Measurements from ENCODE around the gene RAB40C.

Gene RAB40C, protein sequence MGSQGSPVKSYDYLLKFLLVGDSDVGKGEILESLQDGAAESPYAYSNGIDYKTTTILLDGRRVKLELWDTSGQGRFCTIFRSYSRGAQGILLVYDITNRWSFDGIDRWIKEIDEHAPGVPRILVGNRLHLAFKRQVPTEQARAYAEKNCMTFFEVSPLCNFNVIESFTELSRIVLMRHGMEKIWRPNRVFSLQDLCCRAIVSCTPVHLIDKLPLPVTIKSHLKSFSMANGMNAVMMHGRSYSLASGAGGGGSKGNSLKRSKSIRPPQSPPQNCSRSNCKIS

GRCh38 chr16:589658-590187 is at the start of gene RAB40C:
Gene RAB40C (plus strand): TSS chr16:590066. CDS start chr16:590292, 226 bp downstream.
- peak; percentile 98 to 99 (median 99) for DNase-seq

- DNase-seq = no peak
These were observed 49.1 kb upstream of the RAB40C start for GRCh38 chr16:540645-541340.

DNA sequence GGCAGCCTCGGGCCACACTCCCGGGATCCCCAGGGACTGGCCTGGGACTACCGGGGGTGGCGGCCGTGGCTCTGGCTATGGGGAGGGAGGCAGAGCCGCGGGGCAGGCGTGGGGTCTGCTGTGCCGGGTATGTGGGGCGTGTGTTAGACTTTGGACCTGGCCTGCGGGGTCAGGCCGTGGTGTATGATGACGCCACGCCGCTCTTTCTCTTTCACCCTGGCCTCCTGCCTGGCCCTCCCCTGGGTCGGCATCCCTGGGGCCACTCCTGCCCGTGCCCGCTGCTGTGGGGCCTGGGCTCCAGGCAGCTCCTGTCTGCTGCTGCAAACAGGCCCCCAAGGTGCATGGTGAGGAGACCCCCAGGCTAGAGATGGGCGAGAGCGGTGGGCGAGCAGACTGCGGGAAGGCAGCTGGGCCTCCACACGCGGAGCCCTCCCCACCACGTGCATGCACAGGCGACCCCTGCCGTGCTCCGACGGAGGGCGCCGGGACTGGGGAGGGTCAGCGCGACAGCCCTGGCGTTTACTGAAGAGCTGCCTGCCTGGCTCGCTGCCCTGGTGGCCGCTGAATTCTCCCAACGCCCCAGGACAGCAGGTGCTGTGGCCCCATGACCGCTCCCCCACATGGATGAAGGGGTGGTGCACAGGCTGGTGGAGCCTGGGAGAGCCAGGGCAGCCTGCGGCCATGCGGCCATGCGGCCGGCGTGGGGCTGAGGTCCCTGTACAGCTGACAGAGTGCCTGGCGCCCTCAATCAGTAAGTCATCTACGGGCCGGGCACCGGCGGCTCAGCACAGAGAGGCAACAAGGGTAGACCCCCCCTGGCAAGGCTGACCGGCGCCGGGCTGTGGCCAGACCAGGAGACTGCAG is 46.3 kb upstream of the RAB40C start:
- no peak for DNase-seq

DNA sequence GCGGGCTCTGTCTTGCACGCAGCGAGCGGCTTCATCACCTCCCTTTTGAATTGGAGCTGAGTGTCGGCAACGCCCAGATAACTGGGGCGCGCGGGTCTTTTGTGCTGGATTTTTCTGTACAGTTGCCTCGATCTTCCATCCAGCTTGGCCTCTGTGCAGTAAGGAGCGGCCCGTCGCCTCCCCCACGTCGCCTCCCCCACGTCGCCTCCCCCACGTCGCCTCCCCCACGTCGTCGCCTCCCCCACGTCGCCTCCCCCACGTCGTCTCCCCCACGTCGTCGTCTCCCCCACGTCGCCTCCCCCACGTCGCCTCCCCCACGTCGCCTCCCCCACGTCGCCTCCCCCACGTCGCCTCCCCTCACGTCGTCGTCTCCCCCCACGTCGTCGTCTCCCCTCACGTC is 45.3 kb upstream of the RAB40C start:
- DNase-seq = no peak

DNA sequence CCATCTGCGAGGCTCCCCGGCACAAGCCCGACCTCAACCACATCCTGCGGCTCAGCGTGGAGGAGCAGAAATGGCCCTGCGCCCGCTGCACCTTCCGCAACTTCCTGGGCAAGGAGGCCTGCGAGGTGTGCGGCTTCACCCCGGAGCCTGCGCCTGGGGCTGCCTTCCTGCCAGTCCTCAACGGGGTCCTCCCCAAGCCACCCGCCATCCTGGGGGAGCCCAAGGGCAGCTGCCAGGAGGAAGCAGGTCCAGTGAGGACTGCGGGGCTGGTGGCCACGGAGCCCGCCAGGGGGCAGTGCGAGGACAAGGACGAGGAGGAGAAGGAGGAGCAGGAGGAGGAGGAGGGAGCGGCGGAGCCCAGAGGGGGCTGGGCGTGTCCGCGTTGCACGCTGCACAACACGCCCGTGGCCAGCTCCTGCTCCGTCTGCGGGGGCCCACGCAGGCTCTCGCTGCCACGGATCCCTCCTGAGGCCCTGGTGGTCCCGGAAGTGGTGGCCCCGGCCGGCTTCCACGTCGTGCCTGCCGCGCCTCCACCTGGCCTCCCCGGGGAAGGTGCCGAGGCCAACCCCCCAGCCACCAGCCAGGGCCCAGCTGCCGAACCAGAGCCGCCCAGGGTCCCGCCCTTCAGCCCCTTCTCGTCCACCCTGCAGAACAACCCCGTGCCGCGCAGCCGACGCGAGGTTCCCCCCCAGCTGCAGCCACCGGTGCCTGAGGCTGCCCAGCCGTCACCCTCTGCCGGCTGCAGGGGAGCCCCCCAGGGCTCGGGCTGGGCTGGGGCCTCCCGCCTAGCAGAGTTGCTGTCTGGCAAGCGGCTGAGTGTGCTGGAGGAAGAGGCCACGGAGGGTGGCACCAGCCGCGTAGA is 42.7 kb upstream of the RAB40C start:
- peak; percentile 68 to 74 (median 72) for DNase-seq

- no peak for DNase-seq
These were observed 41.3 kb upstream of the RAB40C start for GRCh38 chr16:548586-548985.

GRCh38 chr16:549544-550263 is 40.2 kb upstream of the RAB40C start:
- DNase-seq = no peak

GRCh38 chr16:551210-551609 is 38.7 kb upstream of the RAB40C start:
- no peak for DNase-seq

DNA sequence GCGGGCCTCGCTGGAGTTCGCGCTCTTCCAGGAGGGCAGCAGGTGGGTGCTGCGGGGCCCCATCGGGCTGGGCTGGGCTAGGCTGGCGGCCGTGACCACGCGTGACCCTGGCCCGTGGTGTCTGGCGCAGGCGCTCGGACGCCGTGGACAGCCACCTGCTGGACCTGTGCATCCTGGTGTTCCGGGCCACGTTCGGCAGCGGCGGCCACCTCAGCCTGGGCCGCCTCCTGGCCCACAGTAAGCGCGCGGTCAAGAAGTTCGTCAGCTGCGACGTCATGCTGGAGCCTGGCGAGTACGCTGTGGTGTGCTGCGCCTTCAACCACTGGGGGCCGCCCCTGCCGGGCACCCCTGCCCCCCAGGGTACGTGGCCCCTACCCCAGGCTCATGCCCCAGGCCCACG is 37.7 kb upstream of the RAB40C start:
- no peak for DNase-seq

- no peak for DNase-seq
These were observed 36.1 kb upstream of the RAB40C start for GRCh38 chr16:553601-554296.

DNA sequence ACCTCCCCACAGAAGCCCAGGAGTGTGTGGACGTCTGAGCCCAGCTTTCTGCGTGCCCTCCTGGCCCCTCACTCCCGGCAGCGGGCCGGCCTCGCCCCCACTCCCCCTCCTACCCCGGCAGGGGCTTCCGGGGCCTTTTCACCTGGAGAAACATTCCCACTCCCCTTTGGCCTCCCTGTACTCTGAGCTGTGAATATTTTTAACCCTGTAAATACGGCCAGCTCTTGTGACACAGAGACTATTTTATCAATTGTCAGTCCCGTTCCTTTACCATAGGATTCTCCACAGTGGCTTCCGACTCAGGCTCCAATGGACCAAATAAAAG is 35.6 kb upstream of the RAB40C start:
- DNase-seq = no peak

DNA sequence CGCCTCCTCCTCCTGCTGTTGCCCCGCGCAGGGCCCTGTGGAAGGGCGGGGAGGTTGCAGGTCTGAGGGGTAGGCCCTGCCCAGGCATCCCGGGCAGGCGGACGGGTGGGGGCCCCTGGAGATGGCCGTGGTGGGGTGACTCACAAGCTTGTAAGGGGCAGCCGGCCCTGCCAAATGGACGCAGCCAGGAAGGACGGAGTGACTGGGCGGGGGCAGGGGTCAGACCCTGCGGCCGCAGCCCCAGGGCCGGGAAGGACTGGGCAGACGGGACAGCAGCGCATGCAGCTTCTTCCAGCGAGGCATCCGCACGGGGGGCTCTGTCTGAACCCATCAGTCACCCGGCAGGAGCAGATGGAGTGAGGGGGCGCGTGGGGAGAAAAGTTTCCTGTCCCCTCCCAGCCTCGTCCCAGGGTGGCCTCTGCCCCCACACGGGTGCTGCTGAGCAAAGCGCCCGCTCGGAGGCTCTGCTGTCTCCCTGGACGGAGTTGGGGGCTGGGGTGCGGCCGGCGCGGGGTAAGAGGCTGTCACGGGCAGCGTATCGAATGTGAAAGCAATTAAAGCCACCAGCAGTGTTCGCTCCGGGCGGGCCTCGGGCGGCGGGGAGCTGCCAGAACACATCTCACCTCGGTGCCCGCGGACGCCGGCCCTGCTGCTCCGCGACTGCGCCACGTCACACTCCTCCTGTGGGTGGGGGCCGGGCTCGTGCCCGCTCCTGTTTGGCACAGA is 35.1 kb upstream of the RAB40C start:
- DNase-seq = no peak

DNA sequence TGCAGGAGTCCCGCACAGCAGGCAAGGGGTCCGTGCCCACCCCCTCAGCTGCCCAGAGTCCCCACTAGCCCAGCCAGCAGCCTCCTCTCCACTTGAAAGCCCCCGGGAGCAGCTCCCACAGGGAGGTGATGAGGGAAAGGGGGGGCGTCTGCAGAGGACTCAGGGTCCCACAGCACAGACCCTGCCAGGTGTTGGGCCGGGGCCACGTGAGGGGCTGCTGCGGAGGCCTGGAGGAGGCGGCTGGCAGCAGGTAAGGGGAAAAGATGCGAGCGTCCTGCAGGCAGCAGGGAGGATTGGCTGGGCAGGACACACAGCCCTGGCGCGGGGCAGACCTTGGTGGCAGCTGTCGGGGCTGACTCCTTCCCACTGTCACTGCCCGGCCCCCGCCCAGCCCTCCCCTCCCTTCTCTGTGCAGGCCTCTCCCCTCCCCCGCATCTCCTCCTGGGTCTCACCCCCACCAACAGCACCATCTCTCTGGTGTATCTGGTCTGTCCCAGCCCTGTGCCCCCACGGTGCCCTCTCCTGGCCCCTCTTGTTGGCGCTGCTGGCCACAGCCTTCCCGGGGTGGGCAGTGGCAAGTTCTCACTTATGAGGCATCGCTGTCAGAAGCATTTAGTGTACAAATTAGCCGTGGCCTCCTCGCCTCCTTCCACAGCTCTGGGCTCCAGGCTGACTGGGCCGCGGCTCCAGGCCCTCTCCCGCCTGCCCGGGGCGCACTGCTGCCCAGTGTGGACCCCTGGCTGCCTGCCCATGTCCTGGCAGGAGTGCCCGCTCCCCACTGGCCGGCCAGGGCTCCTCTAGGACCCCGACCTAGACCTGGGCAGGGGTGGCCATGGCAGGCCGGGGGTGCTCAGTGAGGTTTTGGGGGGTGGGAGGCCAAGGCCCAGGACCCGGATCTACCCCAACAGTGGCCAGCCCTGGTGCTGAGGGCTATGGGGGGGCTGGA is 34.1 kb upstream of the RAB40C start:
- no peak for DNase-seq

- no peak for DNase-seq
These were observed 33.2 kb upstream of the RAB40C start for GRCh38 chr16:556474-557173.

- no peak for DNase-seq
These were observed 32.2 kb upstream of the RAB40C start for GRCh38 chr16:557463-558297.

- DNase-seq = no peak
These were observed 31.4 kb upstream of the RAB40C start for GRCh38 chr16:558298-559020.

GRCh38 chr16:559021-559380 is 30.9 kb upstream of the RAB40C start:
- DNase-seq = no peak
